NCI-H510A (cell line): ENCODE measurements around the gene TACC2.

Experiments used
- DNase-seq: peaks from one replicate; lab custom pipeline; 2025; lab: John Stamatoyannopoulos, UW

Gene TACC2

GRCh38 chr10:122165484-122166276 lies 176.7 kb downstream of the TACC2 start:
- no peak for DNase-seq

- no peak for DNase-seq
These were observed 179.1 kb downstream of the TACC2 start for GRCh38 chr10:122168101-122168500.

GRCh38 chr10:122168598-122169394 lies 179.8 kb downstream of the TACC2 start:
- DNase-seq = no peak

- no peak for DNase-seq
These were observed 181.8 kb downstream of the TACC2 start for GRCh38 chr10:122170802-122171201.

- no peak for DNase-seq
These were observed 182.5 kb downstream of the TACC2 start for GRCh38 chr10:122171302-122172075.

- no peak for DNase-seq
These were observed 183.5 kb downstream of the TACC2 start for GRCh38 chr10:122172361-122173008.

- DNase-seq = no peak
These were observed 184.4 kb downstream of the TACC2 start for GRCh38 chr10:122173337-122173736.

- no peak for DNase-seq
These were observed 184.9 kb downstream of the TACC2 start for GRCh38 chr10:122173766-122174435.

GRCh38 chr10:122176232-122177213 lies 187.6 kb downstream of the TACC2 start:
- DNase-seq = no peak

- no peak for DNase-seq
These were observed 189.7 kb downstream of the TACC2 start for GRCh38 chr10:122178655-122179054.

- DNase-seq = no peak
These were observed 192.2 kb downstream of the TACC2 start for GRCh38 chr10:122181041-122181732.

- no peak for DNase-seq
These were observed 192.9 kb downstream of the TACC2 start for GRCh38 chr10:122181876-122182275.

GRCh38 chr10:122182308-122182707 lies 193.3 kb downstream of the TACC2 start:
- DNase-seq = no peak

GRCh38 chr10:122184254-122184653 lies 195.3 kb downstream of the TACC2 start:
- no peak for DNase-seq

- no peak for DNase-seq
These were observed 196.7 kb downstream of the TACC2 start for GRCh38 chr10:122185643-122186042.

- DNase-seq = no peak
These were observed 198.2 kb downstream of the TACC2 start for GRCh38 chr10:122186816-122187810.

- no peak for DNase-seq
These were observed 199.7 kb downstream of the TACC2 start for GRCh38 chr10:122188706-122189105.

- no peak for DNase-seq
These were observed 200.2 kb downstream of the TACC2 start for GRCh38 chr10:122189185-122189584.
